Endothelial cell of umbilical vein (primary cell): Measurements from ENCODE around the gene REPS1. TPM values are rescaled to one million over a fixed set of nuclear protein-coding genes. Genes with fewer than 3 reads are reported as not detected.

Experiments used
- BruUV-seq: library from RNA; stranded (reverse); fragments of 400-500 nt; replicated peaks from 2 replicates; lab custom pipeline; 2021; lab: Mats Ljungman, UMichigan
- CTCF ChIA-PET: fragments of 300-600, 350-600 bp; sonication (Branson Sonifier 250); formaldehyde crosslinking; loops from one replicate; lab custom pipeline; 2021; ENCODE audit warnings: antibody characterized with exemption, inconsistent platforms; lab: Charles Lee
- POLR2A ChIA-PET: fragments of 300-600, 350-600 bp; sonication (Branson Sonifier 250); formaldehyde crosslinking; loops from one replicate; lab custom pipeline; 2021; ENCODE audit warnings: antibody characterized with exemption, inconsistent platforms; lab: Charles Lee
- DNase-seq: peaks from one replicate; pipeline ENCODE4 v3.0.0-alpha.2; 2011; ENCODE audit warnings: low read depth, low spot score
- FAIRE-seq: peaks from 2 replicates; lab custom pipeline; 2011; peaks lifted over from hg19 to GRCh38; lab: Jason Lieb, UNC
- H2AFZ ChIP-seq: 2 replicates; pipeline ENCODE4 v1.6.0; 2012; ENCODE audit warnings: low read depth, low read length, control low read depth, inconsistent platforms
- H3K27ac ChIP-seq: 2 replicates; pipeline ENCODE4 v1.5.1; 2011; ENCODE audit warnings: low read depth, mild to moderate bottlenecking, control low read depth, low read length, moderate library complexity; ENCODE audit not compliant: insufficient read depth
- H3K27me3 ChIP-seq, 2 experiments: 2 replicates each; pipeline versions ENCODE4 v1.6.0 to v1.6.1; 2011; ENCODE audit warnings: low read length in 2 of 2, mixed read lengths in 1 of 2; ENCODE audit not compliant: control insufficient read depth in 2 of 2, insufficient read depth in 2 of 2
- H3K36me3 ChIP-seq, 2 experiments: 2 replicates in 1 of 2; 3 replicates in 1 of 2; pipeline ENCODE4 v1.5.1; 2011; ENCODE audit warnings: low read length in 2 of 2, mild to moderate bottlenecking in 1 of 2, moderate library complexity in 1 of 2; ENCODE audit not compliant: control insufficient read depth in 2 of 2, insufficient read depth in 2 of 2; ENCODE audit errors: extremely low read depth in 1 of 2
- H3K4me1 ChIP-seq: 3 replicates; pipeline ENCODE4 v1.5.1; 2011; ENCODE audit warnings: mild to moderate bottlenecking, low read length; ENCODE audit not compliant: control insufficient read depth, insufficient read depth; ENCODE audit errors: extremely low read depth
- H3K4me2 ChIP-seq: 2 replicates; pipeline ENCODE4 v1.6.1; 2011; ENCODE audit warnings: low read length, control low read depth, mixed read lengths; ENCODE audit not compliant: insufficient read depth
- H3K4me3 ChIP-seq, 3 experiments: fragments of 200-600 bp in 1 of 3; sonication (generic), shearing (Covaris generic) in 1 of 3; replicated peaks in 1 of 3; 2 replicates each; pipeline ENCODE4 v1.5.1; 2011 to 2016; ENCODE audit warnings: control low read depth in 3 of 3, low read length in 3 of 3, mild to moderate bottlenecking in 2 of 3, inconsistent platforms in 1 of 3, low read depth in 1 of 3, moderate library complexity in 1 of 3; ENCODE audit not compliant: insufficient read depth in 1 of 3
- H3K79me2 ChIP-seq: 2 replicates; pipeline ENCODE4 v1.6.0; 2012; ENCODE audit warnings: low read length, inconsistent platforms; ENCODE audit not compliant: control insufficient read depth, insufficient read depth
- H3K9ac ChIP-seq: replicated peaks from 2 replicates; pipeline ENCODE3; 2011; ENCODE audit warnings: low read length, control low read depth; ENCODE audit not compliant: insufficient read depth; ENCODE audit errors: extremely low read depth
- H3K9me1 ChIP-seq: replicated peaks from 3 replicates; pipeline ENCODE4 v1.6.0; 2011; ENCODE audit warnings: mild to moderate bottlenecking, low read length; ENCODE audit not compliant: control insufficient read depth, insufficient read depth; ENCODE audit errors: extremely low read depth
- H3K9me3 ChIP-seq: replicated peaks from 2 replicates; pipeline ENCODE4 v1.5.1; 2012; ENCODE audit warnings: low read length, inconsistent platforms; ENCODE audit not compliant: control insufficient read depth, insufficient read depth
- H4K20me1 ChIP-seq: replicated peaks from 2 replicates; pipeline ENCODE3; 2011; ENCODE audit warnings: mild to moderate bottlenecking, low read length; ENCODE audit not compliant: control insufficient read depth, insufficient read depth; ENCODE audit errors: extremely low read depth
- EZH2 ChIP-seq: IDR thresholded peaks from 2 replicates; pipeline ENCODE4 v1.6.1; 2012; ENCODE audit warnings: borderline replicate concordance, low read depth, mild to moderate bottlenecking, moderate library complexity, low read length, inconsistent platforms; ENCODE audit not compliant: severe bottlenecking
- FOS ChIP-seq: IDR thresholded peaks from 2 replicates; pipeline ENCODE4 v1.6.1; 2011; ENCODE audit warnings: mild to moderate bottlenecking, low read length, moderate library complexity, borderline replicate concordance; ENCODE audit not compliant: insufficient read depth
- GATA2 ChIP-seq: IDR thresholded peaks from 2 replicates; pipeline ENCODE4 v1.7.0; 2011; ENCODE audit warnings: low read depth, mild to moderate bottlenecking, moderate library complexity, mixed read lengths, low read length; ENCODE audit not compliant: insufficient read length, insufficient read depth
- JUN ChIP-seq: IDR thresholded peaks from 2 replicates; pipeline ENCODE4 v1.6.1; 2011; ENCODE audit warnings: borderline replicate concordance, low read depth; ENCODE audit not compliant: insufficient read length, insufficient read depth
- MAX ChIP-seq: IDR thresholded peaks from 2 replicates; pipeline ENCODE4 v1.6.1; 2011; ENCODE audit not compliant: insufficient read depth, insufficient read length
- MYC ChIP-seq: IDR thresholded peaks from one replicate; pipeline ENCODE4 v1.6.1; 2011; ENCODE audit warnings: mild to moderate bottlenecking, low read depth, low read length
- POLR2A ChIP-seq: IDR thresholded peaks from 2 replicates; pipeline ENCODE4 v1.6.1; 2012; ENCODE audit warnings: low read depth, mild to moderate bottlenecking, control low read depth, low read length
- POLR2AphosphoS5 ChIP-seq: IDR thresholded peaks from 2 replicates; pipeline ENCODE4 v1.6.1; 2012; ENCODE audit warnings: low read depth, mild to moderate bottlenecking, control low read depth, low read length, moderate library complexity; ENCODE audit not compliant: insufficient read depth
- dilution Hi-C: fragments of 300-500 bp; cut with MboI; formaldehyde crosslinking; loops from one replicate; pipeline ENCODE4 v1.15.0; 2019; ENCODE audit warnings: low sequenced_read_pairs; ENCODE audit not compliant: extremely low pct_ligation_motif_present
- intact Hi-C: fragments of 100-400 bp; cut with micrococcal nuclease; formaldehyde crosslinking; loops from one replicate; pipeline ENCODE4 v1.10.0; 2022
- polyA plus RNA-seq, 4 experiments: library from polyadenylated mRNA; depleted of rRNA in 3 of 4; stranded (reverse) in 3 of 4; unstranded in 1 of 4; fragments of >200 nt; gene quantifications; 2 replicates each; pipeline versions ENCODE4 v1.2.1 to v1.2.3, GENCODE V29; 2011 to 2012; ENCODE audit warnings: missing spikeins in 1 of 4
- total RNA-seq: library from RNA; stranded (reverse); gene quantifications from 2 replicates; pipeline ENCODE4 v1.2.3, GENCODE V29; 2021
- TF ChIP-seq, protein P1 (sequence below), 2 donors: IDR thresholded peaks; 1 replicate in 1 of 2; 2 replicates in 1 of 2; pipeline ENCODE4 v1.5.1; 2011; ENCODE audit warnings: low read length in 2 of 2, mild to moderate bottlenecking in 2 of 2, moderate library complexity in 2 of 2, control low read depth in 1 of 2, inconsistent platforms in 1 of 2, low read depth in 1 of 2; ENCODE audit not compliant: insufficient read depth in 1 of 2; ENCODE audit errors: extremely low read depth in 1 of 2

Gene REPS1
- total and polyA plus RNA-seq, 2 donors (not counting 3 experiments of a cell fraction or from before 2014, with no cell fraction given), result 20.6 to 35.0 TPM

GRCh38 chr6:138907167-138907566 lies 80.9 kb downstream of the REPS1 start:
- no TSS peak for BruUV-seq
- H3K79me2 ChIP-seq, result no peaks in the 10 kb centered on the region

More at GRCh38 chr6:138907167-138907566, 80.9 kb downstream of the REPS1 start:
- DNase-seq (no peak), FAIRE-seq (no peak)
- no peaks in the 10 kb centered on the region for H3K9me1 ChIP-seq
- intact Hi-C loops, result loop anchor here (5.0 kb wide), 1 partner anchor 80 kb away; the partner anchor contains the start of gene REPS1
- POLR2A ChIA-PET, result no interaction called here
- H3K4me3 ChIP-seq, result no peak overlapping the region
- H3K4me1 ChIP-seq, result no peaks in the 10 kb centered on the region
- H3K4me2 ChIP-seq, result no peak overlapping the region
- CTCF ChIA-PET, result interaction anchor here (0.6 to 1.0 kb wide), 3 partner anchors 25 to 484 kb away, joined by 3 read pairs; no protein-coding TSS in a partner anchor
- H3K27ac ChIP-seq, result no peak overlapping the region
- no peak overlapping the region for H3K9ac ChIP-seq
- no peaks in the 10 kb centered on the region for H3K9me3 ChIP-seq
- no peaks in the 10 kb centered on the region for H3K27me3 ChIP-seq
- dilution Hi-C loops, result no loop called here
- H3K36me3 ChIP-seq, result peaks cover 5 to 6% of the 10 kb centered on the region in 2 experiments
- no peaks in the 10 kb centered on the region for H4K20me1 ChIP-seq
- TF ChIP-seq GATA2, result no peak
- TF ChIP-seq EZH2, result no peak
- TF ChIP-seq, protein P1, sequence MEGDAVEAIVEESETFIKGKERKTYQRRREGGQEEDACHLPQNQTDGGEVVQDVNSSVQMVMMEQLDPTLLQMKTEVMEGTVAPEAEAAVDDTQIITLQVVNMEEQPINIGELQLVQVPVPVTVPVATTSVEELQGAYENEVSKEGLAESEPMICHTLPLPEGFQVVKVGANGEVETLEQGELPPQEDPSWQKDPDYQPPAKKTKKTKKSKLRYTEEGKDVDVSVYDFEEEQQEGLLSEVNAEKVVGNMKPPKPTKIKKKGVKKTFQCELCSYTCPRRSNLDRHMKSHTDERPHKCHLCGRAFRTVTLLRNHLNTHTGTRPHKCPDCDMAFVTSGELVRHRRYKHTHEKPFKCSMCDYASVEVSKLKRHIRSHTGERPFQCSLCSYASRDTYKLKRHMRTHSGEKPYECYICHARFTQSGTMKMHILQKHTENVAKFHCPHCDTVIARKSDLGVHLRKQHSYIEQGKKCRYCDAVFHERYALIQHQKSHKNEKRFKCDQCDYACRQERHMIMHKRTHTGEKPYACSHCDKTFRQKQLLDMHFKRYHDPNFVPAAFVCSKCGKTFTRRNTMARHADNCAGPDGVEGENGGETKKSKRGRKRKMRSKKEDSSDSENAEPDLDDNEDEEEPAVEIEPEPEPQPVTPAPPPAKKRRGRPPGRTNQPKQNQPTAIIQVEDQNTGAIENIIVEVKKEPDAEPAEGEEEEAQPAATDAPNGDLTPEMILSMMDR (IDR thresholded peaks at IDR 0.05; ENCODE audit: extremely low read depth in 1 of 2, insufficient read depth in 1 of 2, low read depth in 1 of 2, low read length in 2 of 2), result no peak
- no peak for TF ChIP-seq FOS
- TF ChIP-seq MAX, result no peak
- no peak for TF ChIP-seq POLR2A
- TF ChIP-seq POLR2AphosphoS5, result no peak
- no peak for TF ChIP-seq MYC
- no peak for TF ChIP-seq JUN
- no peak overlapping the region for H2AFZ ChIP-seq
